K562 (cell line): ENCODE data around the gene C1orf50.

Experiments
- CC2D1A ChIP-seq: fragments of 450-650 bp; IDR thresholded peaks from 2 replicates; pipeline ENCODE4 v1.6.1; 2017; ENCODE audit warnings: mild to moderate bottlenecking
- CEBPB ChIP-seq: fragments of 450-650 bp; IDR thresholded peaks from 2 replicates; pipeline ENCODE4 v1.6.1; 2016; ENCODE audit warnings: missing genetic modification characterization, missing compliant biosample characterization
- EP300 ChIP-seq: IDR thresholded peaks from 2 replicates; pipeline ENCODE4 v1.6.1; 2012; ENCODE audit warnings: low read length, improper control_type of control experiment
- ESRRA ChIP-seq: fragments of 450-650 bp; IDR thresholded peaks from 2 replicates; pipeline ENCODE4 v1.6.1; 2014; ENCODE audit warnings: low read depth, mild to moderate bottlenecking, moderate library complexity, borderline replicate concordance
- EZH2 ChIP-seq: IDR thresholded peaks from 2 replicates; pipeline ENCODE4 v1.6.1; 2012; ENCODE audit warnings: low read depth, mild to moderate bottlenecking, inconsistent platforms, low read length, borderline replicate concordance
- HEY1 ChIP-seq: fragments of 250-450 bp; sonication (Bioruptor Pico); IDR thresholded peaks from 2 replicates; pipeline ENCODE4 v1.5.0; 2020; ENCODE audit warnings: mild to moderate bottlenecking, moderate library complexity, borderline replicate concordance
- HOMEZ ChIP-seq: fragments of 250-450 bp; sonication (Bioruptor Pico); IDR thresholded peaks from 2 replicates; pipeline ENCODE4 v1.4.0; 2020; ENCODE audit warnings: mild to moderate bottlenecking, moderate library complexity
- KLF1 ChIP-seq: fragments of 450-650 bp; IDR thresholded peaks from 2 replicates; pipeline ENCODE4 v1.6.1; 2016; ENCODE audit warnings: missing genetic modification characterization, missing compliant biosample characterization
- MYC ChIP-seq, 2 experiments: fragments of 250-450 bp in 1 of 2; sonication (Bioruptor Pico) in 1 of 2; IDR thresholded peaks; 2 replicates each; pipeline versions ENCODE4 v1.5.1 to v1.6.1; 2012 to 2021; ENCODE audit warnings: low read depth in 2 of 2, borderline replicate concordance in 1 of 2, improper control_type of control experiment in 1 of 2, low read length in 1 of 2, mild to moderate bottlenecking in 1 of 2, moderate library complexity in 1 of 2
- TCF7L2 ChIP-seq: fragments of 150-350 bp; IDR thresholded peaks from 2 replicates; pipeline ENCODE4 v1.6.1; 2016; ENCODE audit warnings: low read depth, mild to moderate bottlenecking, low read length, moderate library complexity
- TF ChIP-seq, protein P1 (sequence below), 3 experiments: IDR thresholded peaks in 2 of 3; conservative IDR thresholded peaks in 1 of 3; 2 replicates each; pipeline ENCODE4 v1.5.1; 2011 to 2012; ENCODE audit warnings: low read length in 3 of 3, mild to moderate bottlenecking in 3 of 3, control low read depth in 2 of 3, improper control_type of control experiment in 1 of 3, inconsistent platforms in 1 of 3, low read depth in 1 of 3, mixed read lengths in 1 of 3, moderate library complexity in 1 of 3; ENCODE audit not compliant: insufficient read depth in 2 of 3

GRCh38 chr1:42783092-42783491 is 16.0 kb downstream of the C1orf50 start:
- TF ChIP-seq CEBPB (tag) (no peak), EZH2 (no peak), EP300 (no peak), KLF1 (tag) (no peak), HEY1 (CRISPR knock-in tag) (no peak), MYC (IDR thresholded peaks at IDR 0.05; ENCODE audit: low read depth, low read length) (no peak), MYC (CRISPR knock-in tag; IDR thresholded peaks at IDR 0.05; ENCODE audit: borderline replicate concordance, low read depth) (no peak), HOMEZ (CRISPR knock-in tag) (no peak), CC2D1A (no peak), ESRRA (no peak), TCF7L2 (no peak)
- TF ChIP-seq, protein P1, sequence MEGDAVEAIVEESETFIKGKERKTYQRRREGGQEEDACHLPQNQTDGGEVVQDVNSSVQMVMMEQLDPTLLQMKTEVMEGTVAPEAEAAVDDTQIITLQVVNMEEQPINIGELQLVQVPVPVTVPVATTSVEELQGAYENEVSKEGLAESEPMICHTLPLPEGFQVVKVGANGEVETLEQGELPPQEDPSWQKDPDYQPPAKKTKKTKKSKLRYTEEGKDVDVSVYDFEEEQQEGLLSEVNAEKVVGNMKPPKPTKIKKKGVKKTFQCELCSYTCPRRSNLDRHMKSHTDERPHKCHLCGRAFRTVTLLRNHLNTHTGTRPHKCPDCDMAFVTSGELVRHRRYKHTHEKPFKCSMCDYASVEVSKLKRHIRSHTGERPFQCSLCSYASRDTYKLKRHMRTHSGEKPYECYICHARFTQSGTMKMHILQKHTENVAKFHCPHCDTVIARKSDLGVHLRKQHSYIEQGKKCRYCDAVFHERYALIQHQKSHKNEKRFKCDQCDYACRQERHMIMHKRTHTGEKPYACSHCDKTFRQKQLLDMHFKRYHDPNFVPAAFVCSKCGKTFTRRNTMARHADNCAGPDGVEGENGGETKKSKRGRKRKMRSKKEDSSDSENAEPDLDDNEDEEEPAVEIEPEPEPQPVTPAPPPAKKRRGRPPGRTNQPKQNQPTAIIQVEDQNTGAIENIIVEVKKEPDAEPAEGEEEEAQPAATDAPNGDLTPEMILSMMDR (IDR thresholded peaks at IDR 0.05 in 2 of 3, conservative IDR thresholded peaks at IDR 0.05 in 1 of 3; ENCODE audit: insufficient read depth in 2 of 3, low read depth in 1 of 3, low read length in 3 of 3) = no peak
